ENCODE measurements around the gene SLC4A2.

Gene SLC4A2

GRCh38 chr7:151082141-151083070 is 23.0 kb downstream of the SLC4A2 start:
- DNase-seq = no peak

GRCh38 chr7:151083071-151083823 is 23.9 kb downstream of the SLC4A2 start, which contains the start of gene TMUB1:
Gene TMUB1, minus strand, starts transcription at chr7:151083493. Its CDS starts 930 bp downstream, at chr7:151082563.
- peak; percentile 91 for DNase-seq

- no peak for DNase-seq
Measured at GRCh38 chr7:151083824-151084160, 24.4 kb downstream of the SLC4A2 start.

GRCh38 chr7:151085329-151085690 is 25.9 kb downstream of the SLC4A2 start:
- no peak for DNase-seq

GRCh38 chr7:151085691-151086620 is 26.6 kb downstream of the SLC4A2 start, which contains the start of gene AGAP3:
Gene AGAP3, plus strand, starts transcription at chr7:151086475. Its CDS starts 267 bp downstream, at chr7:151086742.
- peak; percentile 65 for DNase-seq

GRCh38 chr7:151086802-151087244 is 27.4 kb downstream of the SLC4A2 start:
- DNase-seq = no peak

GRCh38 chr7:151087245-151088018 is 28.0 kb downstream of the SLC4A2 start:
- DNase-seq = peak; percentile 35

- DNase-seq = no peak
Measured at GRCh38 chr7:151088019-151088855, 28.8 kb downstream of the SLC4A2 start.

- DNase-seq = peak; percentile 36
Measured at GRCh38 chr7:151088856-151089699, 29.7 kb downstream of the SLC4A2 start.

- DNase-seq = no peak
Measured at GRCh38 chr7:151089893-151090730, 30.7 kb downstream of the SLC4A2 start.

- DNase-seq = no peak
Measured at GRCh38 chr7:151091003-151091402, 31.6 kb downstream of the SLC4A2 start.

GRCh38 chr7:151091431-151091830 is 32.0 kb downstream of the SLC4A2 start:
- DNase-seq = no peak

- no peak for DNase-seq
Measured at GRCh38 chr7:151091988-151092387, 32.6 kb downstream of the SLC4A2 start.

GRCh38 chr7:151093748-151094147 is 34.4 kb downstream of the SLC4A2 start:
- DNase-seq = no peak

- DNase-seq = no peak
Measured at GRCh38 chr7:151094675-151095074, 35.3 kb downstream of the SLC4A2 start.

- DNase-seq = no peak
Measured at GRCh38 chr7:151095123-151095797, 35.9 kb downstream of the SLC4A2 start.

GRCh38 chr7:151095828-151096475 is 36.6 kb downstream of the SLC4A2 start:
- DNase-seq = no peak

Measured in CD4-positive, alpha-beta T cell treated with Interleukin-12 subunit alpha and Interleukin-12 subunit beta, for 1 hour (primary cell).